DLD1 (cell line): Measurements from ENCODE around the gene TXNL4A.

Source experiments
- in situ Hi-C: cut with HindIII; loops from 2 replicates; pipeline ENCODE4 v1.10.0; 2017; ENCODE audit warnings: low sequenced_read_pairs

Gene TXNL4A

DNA sequence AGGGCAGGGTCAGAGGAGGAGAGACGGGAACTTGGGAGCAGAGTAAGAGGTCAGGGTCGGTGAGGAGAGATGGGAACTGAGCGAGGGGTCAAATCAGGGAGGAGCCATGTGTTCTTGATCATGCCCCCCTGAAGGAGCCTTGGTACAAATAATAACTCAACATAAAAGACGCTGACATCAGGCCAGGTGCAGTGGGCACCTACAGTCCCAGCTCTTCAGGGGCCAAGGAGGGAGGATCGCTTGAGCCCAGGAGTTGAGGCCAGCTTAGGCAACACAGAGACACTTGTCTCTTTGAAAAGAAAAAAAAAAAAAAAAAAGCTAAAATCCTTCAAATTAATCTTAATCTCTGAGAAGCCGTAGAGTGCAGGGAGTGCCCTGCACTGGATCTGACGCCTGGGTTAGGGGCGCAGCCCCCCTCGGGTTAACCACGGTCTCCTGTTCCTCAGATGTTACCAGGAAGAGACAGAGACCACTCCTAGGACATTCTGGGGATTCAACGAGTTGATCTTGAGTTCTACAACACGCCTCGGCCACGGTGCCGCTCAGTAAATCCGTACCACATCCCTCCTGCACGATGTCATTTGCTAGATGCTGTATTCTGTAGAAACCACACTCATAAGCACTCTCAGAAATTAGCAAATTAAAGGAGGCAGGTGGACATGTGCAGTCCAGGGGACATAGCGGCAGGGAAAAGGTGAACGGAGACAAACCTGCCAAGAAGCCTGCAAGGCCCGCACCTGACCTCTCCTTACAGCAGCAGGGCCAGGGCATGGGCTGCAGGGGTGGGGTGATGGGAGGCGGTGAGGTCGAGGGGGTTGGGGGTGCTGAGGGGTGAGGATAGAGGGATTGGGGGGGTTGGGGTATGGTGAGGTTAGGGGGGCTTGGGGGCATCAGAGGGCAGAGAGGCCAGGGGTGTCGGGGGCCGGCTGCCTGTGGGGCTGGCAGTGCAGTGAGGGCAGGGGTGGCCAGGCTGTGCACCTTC lies 66.1 kb downstream of the TXNL4A start:
- in situ Hi-C loops, result no loop called here
